Stimulated activated CD8-positive, alpha-beta memory T cell treated with anti-CD3 and anti-CD28 coated beads, Interleukin-7, amount 100 ng/mL, for 4 hours (primary cell): ENCODE measurements around the gene MYO5B.

Experiments
- DNase-seq, 2 donors: peaks; one replicate each; pipeline ENCODE4 v3.0.0-alpha.2; 2020; ENCODE audit warnings: low read depth in 2 of 2

Gene MYO5B

DNA sequence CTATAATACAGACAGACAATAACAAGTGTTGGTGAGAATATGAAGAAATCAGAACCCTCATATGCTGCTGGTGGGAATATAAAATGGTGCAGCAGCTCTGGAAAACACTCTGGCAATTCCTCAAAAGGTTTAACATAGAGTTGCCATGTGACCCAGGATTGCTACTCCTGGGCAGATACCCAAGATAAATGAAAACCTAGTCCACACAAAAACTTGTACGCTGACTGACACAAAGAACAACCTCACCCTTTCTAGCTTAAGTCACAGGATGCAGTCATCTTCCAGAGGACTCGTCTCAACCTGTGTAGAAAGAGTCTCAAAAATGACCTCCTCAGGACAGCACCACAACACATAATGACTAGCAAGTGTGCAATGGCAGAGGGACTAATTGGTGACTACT lies 310.0 kb downstream of the MYO5B start:
- DNase-seq, result no peak

DNA sequence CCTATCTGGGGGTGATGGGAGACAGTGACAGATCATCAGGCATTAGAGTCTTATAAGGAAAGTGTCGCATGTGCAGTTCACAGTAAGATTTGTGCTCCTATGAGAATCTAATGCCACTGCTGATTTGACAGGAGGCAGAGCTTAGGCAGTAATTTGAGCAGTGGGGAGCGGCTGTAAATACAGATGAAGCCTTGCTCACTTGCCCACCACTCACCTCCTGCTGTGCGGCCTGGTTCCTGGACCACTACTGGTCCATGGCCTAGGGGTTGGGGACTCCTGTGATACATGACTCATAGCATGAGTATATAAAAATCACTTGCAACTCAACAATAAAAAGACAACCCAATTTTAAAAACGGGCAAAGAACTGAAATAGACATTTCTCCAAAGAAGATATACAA lies 310.5 kb downstream of the MYO5B start:
- DNase-seq, result no peak

DNA sequence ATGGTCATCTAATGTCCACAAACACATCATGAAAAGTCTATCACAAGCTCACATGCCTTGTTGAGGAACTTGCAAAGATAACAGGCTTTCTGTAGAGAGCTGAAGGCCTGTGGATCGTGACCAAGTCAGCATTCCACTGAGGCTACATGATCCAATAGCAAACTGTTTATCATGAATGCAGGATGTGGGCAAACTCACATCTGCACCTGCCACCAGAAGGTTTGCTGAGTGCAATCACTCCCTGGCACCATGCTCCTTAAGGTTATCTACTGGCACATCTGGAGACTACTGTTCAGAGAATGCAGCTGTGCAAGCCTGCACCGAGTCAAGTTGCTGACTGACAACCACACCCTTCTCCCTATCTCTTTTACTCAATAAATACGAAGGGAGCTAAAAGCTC lies 314.3 kb downstream of the MYO5B start:
- DNase-seq, result no peak

DNA sequence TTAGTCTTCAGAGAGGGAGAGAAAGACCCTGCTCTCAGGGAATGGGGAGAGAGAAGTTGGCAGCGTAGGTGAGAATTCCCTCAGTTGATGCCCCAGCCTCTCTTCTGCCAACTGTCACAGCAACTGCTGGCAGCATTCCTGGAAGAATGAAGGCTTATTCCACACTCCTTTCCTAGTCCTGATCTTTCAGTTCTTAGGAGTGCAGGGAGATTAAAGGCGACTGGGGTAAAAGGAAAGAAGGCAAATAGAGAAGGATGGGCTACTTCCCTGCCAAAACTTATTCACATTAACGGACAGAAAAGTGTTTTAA lies 315.7 kb downstream of the MYO5B start:
- no peak for DNase-seq

DNA sequence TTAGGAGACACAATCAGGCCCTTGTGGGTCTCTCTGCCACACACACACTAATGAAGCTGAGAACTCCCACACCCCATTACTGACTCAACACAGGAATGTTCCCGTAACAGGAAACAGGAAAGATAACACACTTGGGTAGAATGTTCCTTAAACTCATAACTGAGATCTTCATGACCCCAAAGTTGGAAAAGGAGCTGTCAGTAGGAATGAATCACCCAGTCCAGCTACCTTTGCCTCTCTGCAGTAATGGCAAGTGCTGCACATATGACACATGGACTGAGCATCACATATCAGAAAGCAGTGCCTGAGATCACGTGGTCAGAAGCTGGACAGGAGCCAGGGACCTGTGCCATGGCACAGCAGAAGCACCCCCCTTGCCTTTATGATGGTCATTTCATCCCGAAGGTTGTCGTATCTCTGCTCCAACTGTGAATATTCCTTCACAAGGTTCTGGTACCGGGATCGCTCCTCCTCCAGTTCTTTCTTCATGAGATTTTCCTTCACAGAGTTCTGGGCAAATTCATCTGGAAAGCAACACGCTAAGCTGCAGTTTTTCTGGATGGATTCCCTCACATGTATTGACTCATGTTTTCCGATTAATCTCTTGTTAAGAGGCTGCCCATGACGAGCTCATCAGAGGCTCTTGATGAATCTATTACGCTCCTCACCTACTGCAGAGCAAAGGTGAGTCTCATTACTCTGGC lies 316.2 kb downstream of the MYO5B start:
- no peak for DNase-seq

DNA sequence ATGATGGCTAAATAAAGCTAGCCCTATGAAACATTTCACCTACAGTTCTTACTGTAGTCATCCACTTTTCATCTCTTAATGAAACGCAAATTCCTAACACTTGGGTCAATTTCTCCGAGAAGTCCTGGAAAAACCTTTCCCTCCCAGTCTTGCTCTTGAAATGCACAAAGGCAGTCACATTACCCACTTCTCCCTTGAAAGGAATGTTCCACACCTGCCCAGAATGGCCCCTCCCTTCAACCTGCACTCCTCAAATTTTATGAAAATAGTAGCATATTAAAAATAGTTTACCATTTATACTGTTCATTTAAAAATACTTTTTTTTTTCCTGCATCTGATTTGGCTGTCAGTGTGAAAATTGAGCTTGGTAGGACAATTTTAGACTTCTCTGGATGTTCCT lies 316.9 kb downstream of the MYO5B start:
- no peak for DNase-seq

DNA sequence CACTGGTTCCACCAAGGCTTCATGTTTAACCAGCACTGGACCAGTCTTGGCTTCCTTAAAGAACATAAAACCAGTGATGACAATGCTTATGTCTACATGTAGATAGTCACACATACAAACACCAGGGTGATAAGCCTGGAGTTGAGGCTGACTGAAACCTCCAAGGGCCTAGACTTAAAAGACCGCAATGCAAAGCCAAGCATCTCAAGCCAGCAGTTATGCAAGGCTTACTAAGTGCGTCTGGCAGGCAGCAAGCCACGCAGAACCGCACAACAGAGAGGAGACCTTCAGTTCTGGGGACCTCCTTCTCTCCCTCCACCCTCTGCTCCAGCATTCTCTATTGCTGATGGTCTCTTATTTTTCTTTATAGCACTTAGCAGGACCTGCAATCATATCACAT lies 318.4 kb downstream of the MYO5B start:
- DNase-seq, result no peak

DNA sequence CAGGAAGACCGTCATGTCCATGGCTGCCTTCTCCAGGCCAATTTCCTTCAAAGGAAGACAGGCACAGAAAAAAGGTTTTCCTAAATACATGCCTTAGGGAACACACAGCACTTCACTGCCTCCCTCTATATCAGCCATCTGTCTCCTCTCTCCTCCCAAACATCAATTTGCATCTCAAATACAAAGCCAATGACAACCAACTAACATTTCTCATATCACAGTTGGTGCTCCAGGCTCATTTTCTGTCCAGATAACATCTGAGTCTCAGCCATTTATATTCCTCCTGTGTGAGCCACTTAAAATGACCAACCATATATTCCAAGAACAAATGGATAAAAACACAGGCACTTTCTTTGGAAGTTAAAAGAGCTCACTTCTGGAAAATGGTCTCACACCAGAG lies 319.2 kb downstream of the MYO5B start:
- DNase-seq, result no peak

DNA sequence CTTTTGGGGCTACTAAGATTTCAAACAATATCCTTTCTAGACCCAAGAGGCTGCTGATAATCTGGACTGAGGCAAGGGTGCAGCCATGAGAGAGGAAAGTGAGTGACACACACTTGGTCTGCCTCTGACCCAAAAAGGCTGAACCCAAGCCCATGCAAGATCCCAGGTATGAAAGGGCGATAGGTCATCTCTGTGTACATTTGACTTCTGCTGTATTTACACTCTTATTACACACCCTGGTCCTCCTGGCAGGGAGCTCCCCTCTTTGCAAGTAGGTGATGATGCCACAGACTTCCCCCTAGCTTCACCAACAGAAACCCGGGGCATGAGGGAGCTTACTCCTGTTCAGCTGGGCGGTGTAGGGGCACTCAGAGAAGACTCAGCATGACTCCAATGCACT lies 319.8 kb downstream of the MYO5B start:
- DNase-seq, result no peak

DNA sequence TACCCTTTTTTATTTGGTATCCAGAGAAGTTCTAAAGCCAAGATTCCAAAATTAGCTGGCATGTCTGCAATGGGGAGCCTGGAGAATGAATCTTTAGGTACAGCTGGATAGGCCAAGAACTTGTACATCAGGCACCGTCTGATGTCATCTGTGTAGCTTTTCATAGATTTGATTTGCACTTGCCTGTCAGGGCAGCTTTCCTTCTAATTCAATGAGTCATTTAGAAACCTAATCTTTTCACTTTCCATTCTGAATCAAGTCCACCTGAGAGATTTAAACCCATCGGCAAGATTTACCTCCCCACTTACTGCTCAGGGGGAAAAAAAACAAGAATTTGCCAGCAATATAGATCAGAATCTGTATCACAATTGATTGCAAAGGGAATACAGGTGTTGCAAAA lies 320.7 kb downstream of the MYO5B start:
- DNase-seq, result no peak

DNA sequence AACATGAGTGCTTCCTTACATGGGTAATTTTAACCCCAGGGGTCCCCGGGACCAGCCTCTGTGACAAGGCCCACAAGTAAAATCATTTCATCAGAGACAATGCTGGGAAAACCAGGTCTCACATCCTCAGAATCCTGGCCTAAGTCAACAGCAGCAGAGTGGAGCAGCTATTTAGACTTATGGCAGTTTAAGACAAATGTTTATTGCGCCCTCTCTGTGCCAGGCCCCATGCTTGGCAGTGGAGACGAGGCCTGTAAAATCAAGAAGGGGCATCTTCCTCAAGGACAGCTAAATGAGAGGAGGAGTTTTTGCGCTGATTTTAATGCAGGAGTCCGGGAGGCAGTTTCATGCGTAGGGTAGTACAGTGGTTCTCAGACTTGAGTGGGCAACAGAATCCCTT lies 325.6 kb downstream of the MYO5B start:
- DNase-seq, result no peak

DNA sequence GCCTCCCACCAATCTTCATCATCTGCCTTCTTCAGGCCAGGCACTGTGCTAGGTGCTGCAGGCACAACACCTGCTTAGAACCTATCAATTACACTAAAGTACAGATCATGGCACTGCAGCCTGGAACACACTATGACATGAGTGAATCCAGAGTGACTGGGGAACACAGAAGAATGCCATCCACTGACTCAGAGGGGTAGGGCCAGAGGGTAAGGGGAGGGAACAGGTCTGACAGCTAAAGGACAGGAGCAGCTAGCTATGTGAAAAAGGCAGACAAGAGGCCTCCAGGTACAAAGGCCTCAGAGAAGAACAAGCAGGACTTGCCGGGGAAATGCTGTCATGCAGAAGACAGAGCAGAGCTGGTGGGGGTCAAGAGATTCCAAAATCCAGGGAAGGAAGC lies 328.3 kb downstream of the MYO5B start:
- DNase-seq, result no peak

DNA sequence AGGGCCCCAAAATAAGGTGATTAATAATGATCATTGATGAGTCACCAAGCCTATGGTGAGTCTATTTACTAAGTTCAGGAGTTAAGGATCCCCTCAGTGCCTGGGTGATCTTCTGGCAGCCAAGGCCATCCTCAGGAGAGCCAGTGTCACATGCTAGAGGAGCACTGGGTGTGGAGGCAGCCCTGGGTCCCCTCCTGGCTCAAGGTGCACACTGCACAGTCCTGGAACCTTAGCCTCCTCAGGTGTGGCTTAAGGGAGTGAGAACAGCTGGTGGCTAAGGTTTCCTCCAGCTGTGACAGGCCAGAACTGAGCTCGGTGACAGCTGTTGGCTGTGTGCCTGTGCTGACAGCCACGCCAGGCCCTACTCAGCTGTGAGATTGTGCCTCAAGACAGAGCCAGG lies 329.5 kb downstream of the MYO5B start:
- DNase-seq, result no peak

DNA sequence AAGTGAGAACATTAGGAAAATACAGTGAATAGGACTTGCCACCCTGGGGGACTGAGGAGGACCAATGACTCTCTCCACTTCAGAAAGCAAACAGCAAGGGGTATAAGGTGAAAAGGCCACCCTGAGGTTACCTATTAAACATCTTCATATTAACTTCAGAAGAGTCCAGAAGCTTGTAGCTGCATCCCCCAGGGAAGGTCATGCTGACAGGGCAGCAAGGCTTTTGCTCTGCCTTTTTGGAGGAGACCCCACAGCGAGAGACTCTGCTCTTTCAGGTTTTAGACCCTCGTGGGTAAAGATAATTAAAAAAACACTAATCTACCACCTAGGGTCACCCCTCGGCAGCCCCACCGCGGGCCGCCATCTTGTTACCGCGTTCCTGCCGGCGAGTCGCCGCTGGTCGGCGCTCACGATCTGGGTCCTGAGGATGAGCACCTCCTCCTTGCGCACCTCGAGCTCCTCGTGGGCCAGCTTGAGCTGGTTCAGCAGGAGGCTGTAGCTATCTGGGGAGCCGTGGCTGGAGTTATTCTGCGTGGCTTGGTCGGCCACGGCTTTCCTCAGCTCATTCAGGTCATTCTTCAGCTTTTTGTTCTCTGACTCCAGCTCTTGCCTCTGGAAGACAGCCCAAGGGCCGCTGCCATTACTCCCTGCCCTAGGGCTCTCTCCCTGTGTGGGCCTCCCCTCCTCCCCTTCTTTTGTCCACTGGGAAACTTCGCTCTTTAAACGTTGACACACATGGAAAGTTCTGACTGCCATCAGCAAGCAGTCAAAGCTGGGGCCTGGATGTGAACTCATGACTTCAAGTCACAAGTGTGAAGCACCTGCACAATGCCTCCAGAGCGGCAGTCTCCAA lies 331.0 kb downstream of the MYO5B start:
- no peak for DNase-seq

DNA sequence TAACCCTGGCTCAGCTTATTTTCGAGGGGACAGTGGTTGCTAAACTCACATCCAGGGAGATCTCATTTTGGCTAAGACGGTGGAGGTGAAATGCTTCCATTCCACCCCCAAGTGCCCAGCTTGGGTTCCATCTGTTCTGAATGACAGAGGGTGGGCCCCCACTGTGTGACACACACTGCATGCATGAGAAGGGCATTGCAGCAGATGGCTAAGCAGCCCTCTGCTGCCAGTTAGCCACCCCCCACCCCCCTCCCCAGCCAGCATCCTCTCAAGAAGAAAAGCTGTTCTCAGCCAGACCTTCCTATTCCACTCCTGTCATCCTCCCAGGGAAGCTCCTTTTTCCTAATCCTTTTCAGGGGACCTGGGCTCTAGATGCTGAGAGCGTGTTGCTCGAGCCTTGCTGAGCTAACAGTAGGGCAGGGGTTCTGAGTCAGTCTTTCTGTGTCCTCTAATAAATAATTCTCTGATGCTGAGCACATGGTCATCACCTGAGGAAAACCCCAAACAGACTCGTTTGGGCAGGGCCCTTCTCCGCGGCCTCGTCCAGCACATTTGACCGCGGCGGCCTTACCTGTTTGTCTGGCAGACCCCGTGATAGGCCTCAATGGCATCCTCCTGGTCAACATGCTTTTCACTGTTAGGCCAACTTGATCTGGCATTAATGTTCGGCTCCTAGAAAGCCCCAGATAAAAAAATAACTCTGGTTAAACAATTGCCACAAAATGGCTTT lies 332.1 kb downstream of the MYO5B start:
- no peak for DNase-seq

DNA sequence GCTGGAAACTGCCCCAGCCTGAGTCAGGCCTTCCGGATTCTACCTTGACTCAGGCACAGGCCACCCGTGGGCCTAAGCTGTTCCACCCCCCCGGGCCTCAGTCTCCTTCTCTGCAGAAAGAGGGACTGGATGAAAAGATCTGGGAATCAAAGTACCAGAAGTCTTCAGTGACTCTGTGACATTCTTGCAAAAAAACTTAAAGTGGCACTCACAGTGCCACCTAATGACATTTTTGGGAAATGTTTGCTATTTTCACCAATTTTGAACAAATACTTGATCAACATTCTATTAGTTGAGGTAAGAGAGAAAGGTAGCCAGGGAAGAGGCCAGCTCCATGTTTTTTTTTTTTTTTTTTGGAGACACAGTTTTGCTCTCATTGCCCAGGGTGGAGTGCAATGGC lies 333.3 kb downstream of the MYO5B start:
- no peak for DNase-seq

DNA sequence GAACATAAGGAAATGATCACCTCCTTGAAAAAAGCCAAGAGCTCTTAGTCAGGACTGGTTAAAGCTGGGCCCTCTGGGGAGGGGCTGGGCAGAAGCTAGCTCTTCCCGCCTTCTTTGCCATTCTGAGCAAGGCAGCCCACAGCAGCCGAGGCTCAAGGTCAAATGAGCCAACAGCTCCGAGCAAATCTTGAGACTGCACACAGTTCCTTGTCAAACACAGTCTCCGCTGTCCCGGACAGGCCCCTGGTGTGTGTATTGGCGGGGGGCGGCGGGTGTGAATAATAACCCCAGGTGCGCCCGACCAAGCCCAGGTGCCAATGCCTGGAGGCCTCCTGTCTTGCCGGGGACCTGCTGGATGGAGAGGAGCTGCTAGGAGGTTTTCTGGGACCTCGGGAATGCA lies 335.2 kb downstream of the MYO5B start:
- no peak for DNase-seq

DNA sequence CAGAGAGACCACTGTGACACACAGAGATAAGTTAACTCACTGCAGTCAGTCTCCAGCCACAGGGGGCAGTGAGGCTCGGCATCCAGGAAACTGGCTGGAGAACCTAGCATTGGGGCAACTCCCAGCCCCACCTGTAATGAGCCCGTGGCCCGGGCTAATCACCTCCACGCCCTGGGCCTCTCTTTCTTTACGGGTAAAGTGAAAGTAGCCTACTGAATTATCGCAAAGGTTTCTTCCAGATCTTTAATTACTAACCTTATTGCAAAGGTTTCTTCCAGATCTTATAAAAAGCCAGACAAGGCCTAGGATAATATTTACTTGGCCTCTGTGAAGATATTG lies 336.0 kb downstream of the MYO5B start:
- no peak for DNase-seq

DNA sequence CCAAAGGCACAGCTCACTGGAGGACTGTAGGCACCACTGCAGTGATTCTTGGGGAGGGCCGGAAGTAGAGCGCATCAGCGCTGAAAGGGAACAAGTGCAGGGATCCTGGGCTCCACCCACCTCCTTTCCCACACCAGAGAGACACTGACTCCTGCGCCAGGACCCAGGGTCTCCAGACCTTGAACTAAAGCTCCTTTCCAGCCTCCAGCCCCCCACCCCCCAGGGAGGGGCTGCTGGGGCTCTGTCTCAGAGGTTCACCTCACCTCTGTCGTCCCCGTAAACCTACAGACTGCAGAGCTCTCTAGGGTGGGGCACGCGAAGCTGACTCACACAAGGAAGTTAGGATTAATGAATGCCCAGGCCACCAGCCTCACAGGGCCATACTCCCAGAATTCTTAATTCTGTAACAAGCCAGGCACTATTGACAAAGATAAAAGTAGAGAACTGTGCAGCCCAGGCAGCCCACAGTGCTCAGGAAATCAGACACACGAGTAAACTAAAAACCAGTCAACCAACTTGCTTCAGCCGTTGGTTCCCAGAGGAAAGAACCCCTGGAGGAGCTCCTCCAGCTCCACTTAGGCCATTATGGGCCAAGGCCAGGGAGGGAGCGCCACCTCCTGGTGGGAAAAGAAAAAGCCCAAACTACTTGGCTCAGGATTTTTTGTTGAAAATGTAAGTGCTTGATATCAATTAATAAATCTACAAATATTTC lies 336.5 kb downstream of the MYO5B start:
- DNase-seq, result peak; percentile 8 to 16

DNA sequence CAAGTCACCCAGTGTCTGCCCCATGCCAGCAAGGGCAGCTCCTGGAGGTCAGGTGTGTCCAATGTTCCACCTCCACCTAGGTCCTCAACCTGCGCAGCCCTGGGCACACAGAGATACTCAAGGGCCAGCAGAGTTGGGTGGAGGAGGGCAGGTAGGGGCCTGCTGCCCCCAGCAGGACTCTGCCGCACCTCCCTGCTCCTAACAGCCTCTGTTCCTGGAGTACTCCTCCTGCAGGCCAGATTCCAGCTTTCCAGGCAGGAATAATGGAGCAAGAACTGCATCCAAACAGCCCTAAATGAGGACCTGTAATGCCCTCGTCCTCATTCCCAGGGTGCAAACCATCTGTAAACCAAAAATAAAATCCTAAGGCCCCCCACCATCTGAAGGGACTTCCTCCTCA lies 337.2 kb downstream of the MYO5B start:
- DNase-seq, result no peak

DNA sequence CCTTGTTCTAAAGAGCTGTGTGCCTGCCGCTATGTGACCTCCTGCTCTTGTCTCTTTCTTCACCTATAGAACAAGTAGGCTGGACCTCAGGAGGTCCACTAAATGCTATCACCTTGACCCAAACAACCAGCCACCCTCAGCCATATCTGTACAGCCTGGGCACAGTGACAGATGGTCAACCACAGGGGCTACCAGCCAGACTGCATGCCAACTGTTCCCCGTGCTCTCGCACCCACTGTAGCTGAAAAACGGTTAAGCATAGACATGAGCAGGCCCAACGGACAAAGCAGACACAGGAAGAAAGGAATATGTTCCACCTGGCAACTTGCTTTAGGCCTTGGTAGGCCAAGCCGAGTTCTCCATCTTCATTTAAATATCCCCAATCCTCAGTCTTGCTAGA lies 338.5 kb downstream of the MYO5B start:
- DNase-seq, result no peak

DNA sequence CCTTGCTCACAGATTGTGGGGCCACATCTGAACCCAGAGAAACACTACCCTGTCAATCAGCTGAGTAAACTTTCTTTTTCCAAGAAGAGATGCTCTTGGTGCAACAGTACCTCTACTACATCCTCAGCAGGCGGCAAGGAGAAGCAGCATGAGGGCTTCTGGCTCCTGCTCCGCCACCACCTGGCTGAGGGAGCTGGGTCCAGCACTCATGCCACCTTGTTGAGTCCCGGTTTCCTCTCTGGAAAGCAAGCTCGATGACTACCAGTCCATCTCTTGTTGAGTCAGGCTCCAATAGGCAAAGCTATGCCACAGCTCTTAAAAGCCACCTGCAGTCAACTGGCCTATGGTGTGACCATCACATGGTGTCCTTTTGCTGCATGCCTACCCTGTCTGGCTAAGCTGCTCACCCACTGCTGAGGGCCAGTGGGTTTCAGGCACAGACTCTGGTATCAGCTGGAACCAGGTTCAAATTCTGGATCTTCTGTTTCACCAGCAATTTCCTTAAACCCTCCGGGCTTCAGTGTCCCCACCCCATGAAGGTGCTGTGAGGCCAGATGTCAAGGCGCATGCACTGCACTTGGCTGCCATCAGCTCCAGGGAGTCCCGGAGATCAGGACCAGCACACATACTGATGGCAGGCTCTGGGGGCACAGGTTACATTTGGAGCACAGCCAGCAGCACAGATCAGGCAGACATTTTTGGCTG lies 339.1 kb downstream of the MYO5B start:
- no peak for DNase-seq
